GM21360 (cell line): ENCODE measurements around the gene CDC42SE1.

Source experiments
- ATAC-seq: cut with Tn5 transposase; IDR thresholded peaks from one replicate; pipeline ENCODE4 v1.9.1; 2021; ENCODE audit warnings: mild to moderate bottlenecking, moderate library complexity; ENCODE audit not compliant: unreplicated experiment

The CDC42SE1 gene

DNA sequence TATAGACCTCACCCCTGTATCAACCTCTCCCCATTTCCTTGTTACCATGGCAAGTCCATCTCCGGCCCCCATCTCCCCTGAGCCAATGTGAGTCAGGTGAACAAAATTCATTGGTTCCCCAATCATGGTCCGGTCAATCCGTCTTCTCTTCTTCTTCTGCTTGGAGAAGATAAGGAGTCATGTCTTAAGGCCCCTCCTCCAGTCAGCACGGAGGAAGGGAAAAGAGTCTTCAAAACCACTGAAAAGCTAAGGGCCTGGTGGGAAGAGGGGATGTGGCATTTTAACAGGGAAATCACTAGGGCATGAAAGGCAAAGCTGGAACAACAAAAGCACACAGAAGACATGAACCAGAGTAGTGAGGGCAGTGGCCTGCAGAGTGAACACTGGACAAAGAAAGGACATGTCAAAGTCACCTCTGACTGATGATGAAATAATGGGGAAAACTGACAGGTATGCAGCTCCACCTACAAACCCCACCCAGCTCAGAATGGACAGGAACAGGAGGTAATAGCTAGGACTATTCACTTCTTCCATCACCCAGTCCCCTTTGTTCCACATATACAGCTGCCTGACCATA lies 4.4 kb downstream of the CDC42SE1 start:
- no peak for ATAC-seq

DNA sequence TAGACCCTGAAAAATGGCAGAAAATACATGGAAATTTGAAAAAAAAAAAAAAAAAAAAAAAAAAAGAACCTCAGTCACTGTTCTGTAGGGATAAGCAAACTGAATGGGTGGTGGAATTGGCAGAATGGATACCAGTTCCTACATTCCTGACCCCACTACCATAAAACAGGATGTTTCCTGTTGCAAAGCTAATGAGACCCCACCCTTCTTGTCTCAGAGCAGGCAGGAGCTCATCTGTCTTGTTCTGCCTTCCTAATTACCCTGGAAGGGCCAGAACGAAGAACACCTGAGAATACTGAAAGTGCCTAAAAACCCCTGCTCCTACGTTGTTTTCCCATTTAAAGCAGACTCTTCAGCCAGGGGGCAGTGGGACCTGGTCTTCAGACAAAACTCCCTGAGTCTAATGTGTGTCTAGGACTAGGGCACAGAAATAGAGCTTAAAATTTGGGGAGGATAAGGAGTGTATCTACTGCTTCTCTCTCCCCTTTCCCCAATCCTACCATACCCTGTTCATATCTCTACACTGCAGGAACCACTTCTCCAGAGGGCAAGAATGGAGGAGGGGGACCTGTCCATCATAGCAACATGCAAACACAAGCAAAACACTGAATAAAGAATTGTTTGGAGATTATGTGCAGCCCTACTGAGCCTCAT lies 7.9 kb downstream of the CDC42SE1 start:
- ATAC-seq, result no peak

DNA sequence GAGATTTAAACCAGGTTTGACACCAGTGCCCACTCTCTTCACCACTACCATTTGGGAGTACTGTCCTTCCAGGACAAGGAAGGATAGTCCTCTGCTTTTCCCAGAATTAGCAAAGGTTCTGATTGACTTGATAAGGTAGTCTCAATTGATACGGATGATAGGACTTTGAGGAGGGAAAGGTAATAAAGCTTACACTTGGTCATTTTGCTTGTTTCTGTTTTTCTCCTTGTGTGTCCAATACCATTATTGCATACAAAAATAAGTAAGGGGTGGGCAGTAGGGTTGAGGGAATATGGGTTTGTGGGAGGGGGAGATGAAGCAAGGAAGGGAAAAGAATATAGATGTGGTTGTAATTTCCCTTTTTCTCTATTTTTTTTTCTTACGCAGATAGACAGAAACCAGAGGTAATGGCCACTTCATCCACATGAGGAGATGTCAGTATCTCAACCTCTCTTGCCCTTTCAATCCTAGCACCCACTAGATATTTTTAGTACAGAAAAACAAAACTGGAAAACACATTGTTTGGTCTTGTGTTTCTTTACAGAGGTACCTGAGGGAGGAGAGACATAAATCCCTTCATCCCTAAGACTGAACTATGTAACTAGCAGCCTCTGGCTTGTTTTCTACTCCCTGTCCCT lies 9.3 kb downstream of the CDC42SE1 start:
- no peak for ATAC-seq

DNA sequence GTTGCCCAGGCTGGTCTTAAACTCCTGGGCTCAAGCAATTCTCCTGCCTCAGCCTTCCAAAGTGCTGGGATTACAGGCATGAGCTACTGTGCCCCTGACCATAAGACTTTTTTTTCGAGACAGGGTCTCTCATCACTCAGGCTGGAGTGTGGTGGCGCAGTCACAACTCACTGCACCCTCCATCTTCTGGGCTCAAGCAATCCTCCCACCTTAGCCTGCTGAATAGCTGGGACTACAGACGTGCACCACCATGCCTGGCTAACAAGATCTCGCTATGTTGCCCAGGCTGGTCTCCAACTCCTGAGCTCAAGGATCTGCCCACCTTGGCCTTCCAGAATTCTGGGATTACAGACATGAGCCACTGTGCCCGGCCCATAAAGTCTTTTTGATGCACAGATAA lies 10.0 kb downstream of the CDC42SE1 start:
- no peak for ATAC-seq

DNA sequence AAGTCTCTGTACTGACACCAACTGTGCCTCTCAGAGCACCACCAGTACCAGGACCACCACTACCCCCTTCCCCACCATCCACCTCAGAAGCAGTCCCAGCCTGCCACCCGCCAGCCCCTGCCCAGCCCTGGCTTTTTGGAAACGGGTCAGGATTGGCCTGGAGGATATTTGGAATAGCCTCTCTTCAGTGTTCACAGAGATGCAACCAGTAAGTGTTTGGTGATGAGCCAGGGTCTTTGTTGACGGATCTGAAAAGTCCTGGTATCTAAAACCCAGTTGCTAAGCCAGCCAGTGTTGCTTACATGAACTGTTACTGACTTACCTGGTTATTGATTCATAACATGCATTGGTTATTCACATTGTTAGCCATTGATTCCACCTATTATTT lies 10.8 kb downstream of the CDC42SE1 start:
- no peak for ATAC-seq

DNA sequence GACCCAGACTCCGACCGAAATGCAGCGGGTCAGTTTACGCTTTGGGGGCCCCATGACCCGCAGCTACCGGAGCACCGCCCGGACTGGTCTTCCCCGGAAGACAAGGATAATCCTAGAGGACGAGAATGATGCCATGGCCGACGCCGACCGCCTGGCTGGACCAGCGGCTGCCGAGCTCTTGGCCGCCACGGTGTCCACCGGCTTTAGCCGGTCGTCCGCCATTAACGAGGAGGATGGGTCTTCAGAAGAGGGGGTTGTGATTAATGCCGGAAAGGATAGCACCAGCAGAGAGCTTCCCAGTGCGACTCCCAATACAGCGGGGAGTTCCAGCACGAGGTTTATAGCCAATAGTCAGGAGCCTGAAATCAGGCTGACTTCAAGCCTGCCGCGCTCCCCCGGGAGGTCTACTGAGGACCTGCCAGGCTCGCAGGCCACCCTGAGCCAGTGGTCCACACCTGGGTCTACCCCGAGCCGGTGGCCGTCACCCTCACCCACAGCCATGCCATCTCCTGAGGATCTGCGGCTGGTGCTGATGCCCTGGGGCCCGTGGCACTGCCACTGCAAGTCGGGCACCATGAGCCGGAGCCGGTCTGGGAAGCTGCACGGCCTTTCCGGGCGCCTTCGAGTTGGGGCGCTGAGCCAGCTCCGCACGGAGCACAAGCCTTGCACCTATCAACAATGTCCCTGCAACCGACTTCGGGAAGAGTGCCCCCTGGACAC lies 11.3 kb downstream of the CDC42SE1 start:
- ATAC-seq, result peak; percentile 69

DNA sequence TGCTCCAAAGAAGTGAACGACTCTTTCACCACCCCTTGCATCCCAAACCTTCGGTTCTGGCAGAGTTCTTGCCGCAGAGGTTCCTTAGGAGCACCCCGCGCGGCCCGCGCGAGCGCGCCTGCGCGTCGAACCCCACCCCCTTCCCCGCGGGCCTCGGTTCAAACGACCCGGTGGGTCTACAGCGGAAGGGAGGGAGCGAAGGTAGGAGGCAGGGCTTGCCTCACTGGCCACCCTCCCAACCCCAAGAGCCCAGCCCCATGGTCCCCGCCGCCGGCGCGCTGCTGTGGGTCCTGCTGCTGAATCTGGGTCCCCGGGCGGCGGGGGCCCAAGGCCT lies 11.9 kb downstream of the CDC42SE1 start, which contains the start of gene C1orf56:
C1orf56 (plus strand) TSS at position 161 of the 334 bp plus-strand sequence; CDS start at position 258, 97 bp downstream.
- peak; percentile 32 for ATAC-seq

DNA sequence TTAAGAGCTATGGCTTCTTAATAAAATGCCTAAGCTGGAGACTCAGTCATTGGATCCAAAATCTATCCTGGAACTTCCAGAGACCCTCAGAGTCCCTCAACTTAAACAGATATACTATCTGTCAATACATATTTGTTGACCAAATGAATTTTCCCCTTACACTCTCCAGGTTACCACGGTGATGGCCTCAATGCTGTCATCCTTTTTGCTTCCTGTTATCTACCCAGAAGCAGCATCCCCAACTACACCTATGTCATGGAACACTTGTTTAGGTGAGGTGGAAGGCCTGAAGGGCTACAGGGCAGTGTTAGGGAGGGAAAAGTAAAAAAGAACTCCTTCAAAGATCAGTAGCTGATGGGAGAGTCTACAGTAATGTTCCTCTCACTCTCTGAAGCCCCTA lies 16.3 kb downstream of the CDC42SE1 start:
- no peak for ATAC-seq

DNA sequence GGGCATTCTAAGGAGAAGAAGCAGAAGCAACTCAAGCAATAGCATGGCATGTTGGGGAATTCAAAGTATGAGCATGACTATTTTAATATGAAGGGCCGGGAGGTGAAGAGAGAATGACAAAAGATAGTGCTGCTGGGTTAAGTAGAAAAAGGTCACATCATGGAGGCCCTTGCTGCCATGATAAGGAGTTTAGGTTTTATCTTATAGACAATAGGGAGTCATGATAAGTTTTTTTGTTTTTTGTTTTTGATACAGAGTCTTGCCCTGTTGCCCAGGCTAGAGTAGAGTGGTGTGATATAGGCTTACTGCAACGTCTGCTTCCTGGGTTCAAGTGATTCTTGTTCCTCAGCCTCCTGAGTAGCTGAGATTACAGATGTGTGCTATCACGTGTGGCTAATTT lies 19.9 kb downstream of the CDC42SE1 start:
- ATAC-seq, result no peak

DNA sequence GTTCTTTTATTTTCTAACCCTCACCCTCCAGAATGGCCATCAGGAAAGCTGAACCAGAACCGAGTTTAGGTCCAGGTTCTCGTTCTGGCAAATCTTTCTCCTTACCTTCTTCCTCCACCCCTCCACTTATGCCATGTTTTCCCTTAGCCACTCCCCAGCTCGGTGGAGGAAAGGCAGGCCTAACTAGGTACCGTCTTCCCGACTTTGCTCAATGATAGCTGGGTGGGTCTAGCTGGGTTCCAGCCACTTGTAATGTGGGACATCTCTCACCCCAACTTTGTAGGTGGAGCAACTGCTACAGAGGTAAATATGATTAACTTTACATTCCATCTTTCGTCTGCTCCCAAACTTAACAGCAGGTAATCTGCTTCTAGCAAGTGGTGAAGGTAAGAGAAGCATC lies 22.4 kb downstream of the CDC42SE1 start:
- ATAC-seq, result no peak

DNA sequence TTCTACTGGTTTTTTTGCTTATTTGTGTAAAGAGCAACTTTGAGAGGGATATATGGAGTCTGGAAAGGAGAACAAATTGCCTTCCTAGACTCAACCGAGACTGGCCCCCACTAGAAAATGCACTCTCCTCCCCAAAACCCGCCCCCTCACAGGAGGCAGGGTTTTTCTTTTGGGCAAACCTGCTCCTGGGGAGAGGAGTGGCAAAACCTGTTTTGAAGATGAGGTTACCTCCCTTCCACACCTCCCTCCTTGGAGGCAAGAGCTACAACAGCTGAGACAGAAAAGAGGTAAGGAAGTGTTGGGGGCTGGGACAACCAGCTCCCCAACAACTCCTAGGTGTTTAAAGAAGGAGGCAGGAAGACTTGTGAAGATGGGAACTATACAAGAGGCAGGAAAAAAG lies 23.1 kb downstream of the CDC42SE1 start, which contains the start of gene BNIPL:
BNIPL (plus strand) TSS at position 231 of the 400 bp plus-strand sequence; CDS start at position 371, 140 bp downstream.
- ATAC-seq, result no peak

DNA sequence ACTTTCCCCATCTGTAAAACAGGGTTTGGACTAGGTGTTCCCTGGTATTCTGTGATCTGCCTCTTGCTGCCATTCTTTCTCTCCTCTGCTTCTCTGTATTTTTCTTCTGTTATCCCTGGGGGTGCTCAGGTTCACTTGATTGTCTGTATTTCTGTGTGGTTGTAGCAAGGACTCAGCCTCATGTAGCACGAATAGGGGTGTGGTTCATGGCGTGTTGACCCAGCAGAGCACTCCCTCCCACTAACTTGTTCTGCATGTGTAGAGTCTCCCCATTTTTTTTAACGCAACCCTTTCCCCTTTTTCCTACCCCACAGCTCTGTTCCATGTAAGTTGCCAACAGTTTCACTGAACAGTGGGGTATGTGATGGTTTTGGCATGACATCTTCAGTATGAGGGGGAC lies 24.3 kb downstream of the CDC42SE1 start:
- no peak for ATAC-seq

DNA sequence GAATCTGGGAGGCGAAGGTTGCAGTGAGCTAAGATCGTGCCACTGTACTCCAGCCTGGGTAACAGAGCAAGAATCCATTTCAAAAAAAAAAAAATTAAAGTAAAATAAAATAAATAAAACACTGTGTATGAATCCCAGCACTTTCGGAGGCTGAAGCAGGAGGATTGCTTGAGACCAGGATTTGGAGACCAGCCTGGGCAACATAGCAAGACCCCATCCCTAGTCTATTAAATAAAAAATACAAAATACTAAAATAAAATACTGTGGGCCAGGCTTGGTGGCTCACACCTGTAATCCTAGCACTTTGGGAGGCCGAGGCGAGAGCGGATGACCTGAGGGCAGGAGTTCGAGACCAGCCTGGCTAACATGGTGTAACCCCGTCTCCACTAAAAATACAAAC lies 27.3 kb downstream of the CDC42SE1 start:
- ATAC-seq, result no peak

DNA sequence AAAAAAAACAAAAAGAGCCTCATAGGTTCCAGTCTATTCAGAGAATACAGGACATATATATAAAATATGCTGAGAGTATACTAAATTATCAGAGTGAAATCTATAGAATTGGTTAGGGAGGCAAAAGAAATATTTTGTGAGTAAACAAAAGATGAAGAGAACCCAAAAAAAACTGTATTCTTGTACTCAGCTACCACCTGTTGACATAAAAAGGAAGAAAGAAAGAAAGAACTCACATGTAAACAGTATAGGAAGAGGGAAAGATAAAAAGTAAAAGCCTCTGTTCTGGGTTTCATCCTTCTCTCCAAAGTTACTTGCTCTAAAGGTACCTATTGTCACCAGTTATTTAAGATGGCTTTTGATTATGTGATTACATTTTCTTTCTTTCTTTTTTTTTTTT lies 33.0 kb downstream of the CDC42SE1 start:
- ATAC-seq, result no peak

DNA sequence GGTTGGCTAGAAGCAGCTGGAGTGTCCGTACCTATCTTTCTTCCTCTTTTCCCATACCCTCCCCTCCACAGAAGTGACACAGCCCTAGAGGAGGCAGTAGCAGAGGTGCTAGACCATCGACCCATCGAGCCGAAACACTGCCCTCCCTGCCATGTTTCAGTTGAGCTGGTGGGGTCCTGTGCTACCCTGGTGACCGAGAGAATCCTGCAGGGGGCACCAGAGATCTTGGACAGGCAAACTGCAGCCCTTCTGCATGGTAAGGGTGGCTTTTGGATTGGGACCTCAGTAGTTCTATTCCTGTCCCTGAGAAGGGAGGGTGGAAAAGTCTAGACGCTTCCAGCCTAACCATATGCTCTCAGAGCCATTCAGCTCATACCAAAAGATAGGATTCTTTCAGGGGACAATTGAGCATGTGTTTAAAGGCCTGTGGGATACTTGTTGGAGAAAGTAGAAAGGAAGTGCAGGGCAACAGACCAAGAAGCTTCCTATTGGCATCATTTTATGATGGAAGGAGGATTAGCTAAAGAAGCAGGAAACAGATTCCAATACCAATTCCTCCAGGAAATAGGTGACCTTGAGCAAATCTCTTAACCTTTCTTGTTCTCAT lies 34.8 kb downstream of the CDC42SE1 start:
- no peak for ATAC-seq

DNA sequence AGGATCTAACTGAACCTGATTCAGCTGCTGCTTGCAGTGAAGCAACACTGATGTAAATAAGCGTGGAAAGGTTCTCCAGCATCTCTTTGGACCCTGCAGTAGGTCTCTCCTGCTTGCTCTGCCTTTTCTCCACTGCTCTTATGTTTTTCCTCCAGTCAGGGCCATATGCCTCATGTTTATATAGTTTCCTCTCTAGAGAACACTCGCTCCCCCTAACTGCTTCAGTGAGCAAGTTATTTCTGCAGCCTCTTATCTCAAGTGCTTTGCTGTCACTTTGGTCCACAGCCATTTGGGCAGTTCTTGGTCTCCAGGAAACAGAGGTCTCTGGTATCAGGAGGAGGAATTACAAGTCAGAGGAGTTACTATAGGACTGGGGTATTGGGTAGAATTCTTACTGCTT lies 45.9 kb downstream of the CDC42SE1 start:
- ATAC-seq, result no peak

DNA sequence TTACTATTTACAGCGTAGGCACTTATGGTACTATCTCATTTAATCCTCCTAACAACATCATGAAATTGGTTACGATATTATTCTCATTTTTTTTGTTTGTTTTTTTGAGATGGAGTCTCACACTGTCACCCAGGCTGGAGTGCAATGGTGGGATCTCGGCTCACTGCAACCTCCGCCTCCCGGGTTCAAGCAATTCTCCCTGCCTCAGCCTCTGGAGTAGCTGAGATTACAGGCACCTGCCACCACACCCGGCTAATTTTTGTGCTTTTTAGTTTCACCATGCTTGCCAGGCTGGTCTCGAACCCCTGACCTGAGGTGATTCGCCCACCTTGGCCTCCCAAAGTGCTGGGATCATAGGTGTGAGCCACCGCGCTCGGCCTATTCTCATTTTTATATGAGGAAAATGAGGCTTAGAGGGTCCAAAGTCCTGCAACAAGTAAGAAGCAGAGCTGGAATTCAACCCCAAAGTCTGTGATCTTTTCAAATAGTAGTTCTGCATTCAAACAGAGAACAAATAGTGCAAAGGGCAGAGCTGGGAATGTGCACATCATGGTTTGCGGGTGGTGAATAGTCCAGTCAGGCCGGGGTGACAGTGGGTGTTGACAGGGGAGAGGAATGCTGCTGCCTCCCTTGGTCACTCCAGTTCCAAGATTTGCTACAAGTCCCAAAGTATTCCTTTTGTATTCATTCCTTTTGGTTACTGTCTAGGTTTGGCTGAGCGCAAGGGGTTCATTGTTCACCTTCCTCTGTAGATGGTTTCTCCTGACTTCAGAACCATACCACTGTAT lies 46.5 kb downstream of the CDC42SE1 start:
- ATAC-seq, result no peak

DNA sequence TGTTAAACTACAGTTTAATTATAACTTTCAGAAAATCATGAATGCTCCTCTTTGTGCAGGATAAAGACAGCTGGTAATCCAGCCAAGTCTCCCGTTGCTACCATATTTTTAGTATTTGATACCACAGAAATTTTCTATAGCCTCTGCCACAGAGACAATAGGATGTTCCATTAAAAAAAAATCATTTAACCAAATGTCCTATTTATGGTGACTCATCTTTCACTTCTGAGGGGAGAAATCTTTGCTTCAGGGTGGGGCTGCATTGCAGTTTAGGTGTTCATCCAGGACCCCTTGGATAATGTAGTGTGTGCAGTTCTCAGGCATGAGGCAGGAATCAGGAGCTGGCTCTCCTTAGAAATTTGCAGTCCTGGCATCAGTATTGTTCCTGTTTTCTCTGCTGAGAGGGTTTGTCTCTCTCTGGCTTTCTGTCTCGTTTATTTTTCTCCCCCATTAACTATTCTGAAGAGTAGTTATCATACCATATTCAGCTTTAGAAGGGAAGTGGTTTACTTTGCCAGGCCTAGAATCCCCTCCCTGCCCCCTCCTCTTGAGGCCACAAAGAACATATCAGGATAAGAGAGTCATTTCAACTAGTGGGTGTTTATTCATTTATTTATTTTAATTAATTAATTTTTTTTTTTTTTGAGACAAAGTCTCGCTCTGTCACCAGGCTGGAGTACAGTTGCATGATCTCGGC lies 48.1 kb downstream of the CDC42SE1 start:
- no peak for ATAC-seq

DNA sequence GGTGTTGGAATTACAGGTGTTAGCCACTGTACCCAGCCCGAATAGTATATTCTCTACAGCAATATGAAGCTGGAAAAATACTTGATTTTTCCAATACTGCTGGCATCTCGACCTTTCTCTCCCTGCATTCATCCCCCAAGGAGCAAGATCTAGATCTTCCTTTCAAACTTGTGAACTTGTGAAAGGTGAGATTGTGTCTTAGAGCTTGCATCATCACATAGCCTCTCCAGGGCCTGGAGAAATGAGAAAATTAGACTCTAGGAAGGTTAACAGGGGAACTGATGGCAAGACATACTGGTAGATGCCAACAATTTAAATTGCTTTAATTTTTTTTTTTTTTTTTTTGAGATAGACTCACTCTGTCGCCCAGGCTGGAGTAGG lies 49.1 kb downstream of the CDC42SE1 start:
- ATAC-seq, result no peak
